HG03095 (cell line): Measurements from ENCODE around the gene DNAJB5.
"Not testable (repeated sequence)": the region's sequence is repeated elsewhere in the genome, so short reads cannot be mapped to it uniquely, and the experiment has no call there.

Experiments used
- ATAC-seq: cut with Tn5 transposase; IDR thresholded peaks from one replicate; pipeline ENCODE4 v1.9.1; 2021; ENCODE audit warnings: moderate library complexity; ENCODE audit not compliant: unreplicated experiment

Gene DNAJB5

GRCh38 chr9:34998266-34998665, 8.7 kb downstream of the DNAJB5 start:
- ATAC-seq, result no peak

DNA sequence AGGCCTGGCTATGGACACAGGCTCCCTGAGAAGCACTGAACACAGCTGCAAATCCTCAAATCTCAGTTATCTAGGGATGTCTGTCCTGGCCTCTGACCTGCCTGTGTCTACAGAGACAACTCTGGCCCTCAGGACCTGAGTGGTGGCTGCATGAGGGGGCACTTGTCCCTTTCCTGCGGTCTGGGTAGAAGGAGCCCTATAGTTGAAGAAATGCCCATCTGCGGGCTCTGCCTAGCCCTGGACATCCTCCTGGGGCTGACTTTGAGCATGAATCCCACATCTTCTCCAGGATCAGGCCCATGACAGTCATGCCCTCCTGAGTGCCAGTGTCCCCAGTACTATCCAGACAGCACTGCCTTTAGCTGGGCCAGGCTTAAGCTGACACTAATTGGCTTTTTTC, 10.0 kb downstream of the DNAJB5 start:
- ATAC-seq, result no peak

GRCh38 chr9:35000535-35001284, 11.2 kb downstream of the DNAJB5 start:
- ATAC-seq, result no peak

DNA sequence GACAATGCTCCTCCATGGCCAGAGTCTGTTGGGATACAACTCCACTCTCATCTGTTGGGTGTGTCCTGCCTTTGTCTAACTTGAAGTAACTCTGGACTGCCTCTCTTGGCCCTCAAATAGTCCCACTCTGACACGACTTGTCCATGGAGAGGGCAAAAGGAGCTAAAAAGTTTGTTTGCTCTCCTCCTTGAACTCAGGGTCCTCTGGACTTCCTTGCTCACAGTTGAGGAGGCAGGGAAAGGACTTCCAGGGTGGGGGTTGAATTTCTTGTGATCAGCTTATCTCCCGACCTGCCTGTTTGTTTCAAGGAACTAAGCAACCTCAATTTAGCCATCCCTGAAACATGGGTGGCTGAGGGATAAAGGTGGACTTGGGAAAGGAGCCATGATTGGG, 11.7 kb downstream of the DNAJB5 start:
- no peak for ATAC-seq

- ATAC-seq, result peak; percentile 61
These were observed 12.4 kb downstream of the DNAJB5 start for GRCh38 chr9:35001803-35002502.

DNA sequence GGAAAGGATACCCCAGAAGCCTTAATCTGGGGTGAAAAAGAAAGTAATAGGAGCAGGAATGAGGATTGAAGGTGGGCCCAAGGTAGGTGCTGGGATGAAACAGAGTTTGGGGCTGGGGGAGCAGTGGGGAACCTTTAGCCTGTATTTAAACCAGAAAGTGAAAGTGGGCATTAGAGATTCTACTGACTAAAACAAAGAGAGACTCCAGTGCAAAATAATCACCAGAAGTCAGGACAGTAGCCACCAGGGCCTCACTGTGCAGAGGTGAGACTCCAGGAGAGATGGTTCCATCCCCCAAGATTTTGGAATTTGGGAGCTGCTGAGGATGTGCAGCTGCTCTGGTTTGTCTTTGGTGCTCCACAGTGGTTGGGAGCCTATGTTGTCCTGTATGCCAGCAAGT, 13.1 kb downstream of the DNAJB5 start:
- ATAC-seq, result no peak

- not testable (repeated sequence) for ATAC-seq
These were observed 14.8 kb downstream of the DNAJB5 start for GRCh38 chr9:35004299-35004698.

- no peak for ATAC-seq
These were observed 20.9 kb downstream of the DNAJB5 start for GRCh38 chr9:35010351-35010958.

- no peak for ATAC-seq
These were observed 25.0 kb downstream of the DNAJB5 start for GRCh38 chr9:35014517-35014916.

GRCh38 chr9:35023443-35023842, 33.9 kb downstream of the DNAJB5 start:
- not testable (repeated sequence) for ATAC-seq

DNA sequence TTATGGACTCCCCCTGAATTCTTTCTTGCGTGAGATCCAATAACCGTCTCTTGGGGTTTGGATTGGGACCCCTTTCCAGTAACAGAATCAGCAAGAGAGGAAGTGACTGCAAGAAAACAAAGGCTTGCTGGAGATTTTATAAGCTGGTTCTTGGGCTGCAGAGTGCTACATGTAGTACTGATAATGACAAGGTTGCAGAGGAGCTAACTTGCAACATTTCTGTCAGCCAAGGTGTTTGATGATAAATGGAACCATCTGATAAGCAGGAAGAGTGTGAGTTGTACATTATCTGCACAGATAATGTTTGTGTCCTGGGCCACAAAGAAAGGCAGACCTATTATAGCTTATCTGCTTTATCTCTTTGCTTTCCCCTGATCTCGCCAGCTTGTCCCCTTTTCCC, 37.1 kb downstream of the DNAJB5 start:
- no peak for ATAC-seq

DNA sequence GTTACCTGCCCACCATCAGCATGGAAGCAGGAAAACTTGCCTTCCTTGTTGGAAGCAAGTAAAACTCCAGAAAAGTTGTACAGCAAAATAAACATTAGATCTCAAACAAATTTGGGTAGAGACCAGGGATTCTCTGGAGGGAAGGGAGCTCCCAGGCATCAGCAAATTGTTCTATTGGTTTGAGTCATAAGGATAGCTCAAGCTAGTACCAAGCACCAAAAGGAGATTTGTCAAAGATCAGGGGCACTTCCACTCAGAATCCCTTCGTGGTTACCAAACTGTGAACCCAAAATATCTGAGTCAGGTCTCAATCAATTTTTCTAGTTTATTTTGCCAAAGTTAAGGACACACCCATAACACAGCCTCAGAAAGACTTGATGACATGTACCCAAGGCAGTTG, 37.8 kb downstream of the DNAJB5 start:
- no peak for ATAC-seq

GRCh38 chr9:35027860-35028259, 38.3 kb downstream of the DNAJB5 start:
- ATAC-seq, result no peak

GRCh38 chr9:35028341-35028740, 38.8 kb downstream of the DNAJB5 start:
- ATAC-seq, result no peak

- no peak for ATAC-seq
These were observed 39.7 kb downstream of the DNAJB5 start for GRCh38 chr9:35029241-35029640.

DNA sequence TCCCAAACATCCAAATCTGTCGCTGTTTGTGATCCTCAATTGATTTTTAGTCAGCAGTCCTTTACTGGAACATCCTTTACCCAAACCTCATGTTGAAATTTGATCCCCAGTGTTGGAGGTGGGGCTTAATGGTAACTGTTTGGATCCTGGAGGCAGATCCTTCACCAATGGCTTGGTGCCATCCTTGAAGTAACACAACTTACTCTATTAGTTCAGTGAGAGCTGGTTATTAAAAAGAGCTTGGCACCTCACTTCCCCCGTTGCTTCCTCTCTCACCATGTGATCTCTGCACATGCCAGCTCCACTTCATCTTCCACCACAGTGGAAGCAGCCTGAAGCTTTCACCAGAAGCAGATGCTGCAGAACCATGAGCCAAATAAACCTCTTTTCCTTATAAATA, 40.3 kb downstream of the DNAJB5 start:
- no peak for ATAC-seq

- no peak for ATAC-seq
These were observed 43.6 kb downstream of the DNAJB5 start for GRCh38 chr9:35033101-35033500.

- ATAC-seq, result no peak
These were observed 46.5 kb downstream of the DNAJB5 start for GRCh38 chr9:35035851-35036701.

- no peak for ATAC-seq
These were observed 52.6 kb downstream of the DNAJB5 start for GRCh38 chr9:35042081-35042604.

DNA sequence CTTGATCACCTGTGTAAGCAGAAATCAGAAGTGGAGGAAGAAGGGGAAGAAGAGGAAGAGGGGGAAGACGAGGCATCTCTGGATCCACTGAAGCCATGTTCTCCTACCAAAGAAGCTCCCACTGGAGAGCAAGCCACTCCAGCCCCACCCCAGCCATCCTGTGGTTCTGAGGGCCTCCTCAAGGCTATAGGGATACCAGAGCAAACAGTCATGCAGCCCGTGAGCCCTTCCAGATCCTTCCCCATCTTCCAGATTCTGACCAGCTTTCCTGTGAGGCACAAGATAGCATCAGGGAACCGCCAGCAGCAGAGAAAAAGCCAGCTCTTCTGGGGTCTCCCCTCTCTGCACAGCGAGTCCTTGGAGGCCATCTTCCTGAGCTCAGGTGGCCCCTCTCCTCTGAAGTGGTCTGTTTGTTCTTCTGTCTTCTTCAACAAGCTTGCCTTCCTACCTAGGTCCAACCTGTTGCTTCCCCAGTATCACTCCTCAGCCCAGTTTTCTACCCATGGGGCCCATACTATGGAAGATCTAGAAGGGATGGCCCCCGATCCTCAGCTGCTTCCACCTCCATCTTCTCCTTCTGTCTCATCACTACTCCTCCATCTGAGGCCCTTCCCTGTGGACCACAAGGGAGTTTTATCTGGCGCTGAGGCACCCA, 53.5 kb downstream of the DNAJB5 start:
- no peak for ATAC-seq
